ENCODE data around the gene LYRM9. TPM values are rescaled to one million over a fixed set of nuclear protein-coding genes. Genes with fewer than 3 reads are reported as not detected.

Gene LYRM9
- total and polyA plus RNA-seq, 2 of the 8 experiments (the other 6 are each of a cell fraction or from before 2014, with no cell fraction given) = 4.3 to 5.2 TPM

DNA sequence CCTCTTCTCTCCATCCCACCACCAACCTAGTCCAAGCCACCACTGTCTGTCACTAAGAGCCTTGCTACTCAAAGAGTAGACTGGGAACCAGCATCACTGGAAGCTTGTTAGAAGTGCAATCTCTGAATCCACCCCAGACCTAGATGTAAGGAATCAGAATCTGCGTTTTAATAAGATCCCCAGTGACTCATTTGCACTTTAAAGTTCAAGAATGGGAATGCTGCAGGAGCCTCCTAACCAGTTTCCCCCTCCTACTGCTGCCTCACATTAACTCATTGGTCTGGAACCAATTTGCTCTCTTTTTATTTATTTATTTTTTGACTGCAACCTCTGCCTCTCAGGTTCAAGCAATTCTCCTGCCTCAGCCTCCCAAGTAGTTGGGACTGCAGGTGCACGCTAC lies 19.8 kb upstream of the LYRM9 start:
- DNase-seq (ENCODE audit: low read depth in 1 of 2, low spot score in 2 of 2) = no peak
- H3K27me3 ChIP-seq (replicated peaks in 1 of 4; ENCODE audit: control insufficient read depth in 3 of 4, extremely low read depth in 1 of 4, insufficient read depth in 3 of 4, low read length in 3 of 4) = peaks cover 31 to 64% (median 59%) of the 10 kb centered on the region in 4 experiments

More for the DNA sequence above, 19.8 kb upstream of the LYRM9 start:
- no peak overlapping the region for H4K91ac ChIP-seq (replicated peaks; ENCODE audit: insufficient read length, low read length)
- H3K56ac ChIP-seq (replicated peaks; ENCODE audit: insufficient read length, low read depth, low read length) = no peak overlapping the region
- no peaks in the 10 kb centered on the region for H3K79me2 ChIP-seq (ENCODE audit: control insufficient read depth in 1 of 2, insufficient read depth in 2 of 2, low read length in 2 of 2)
- no peak overlapping the region for H3K4ac ChIP-seq (replicated peaks; ENCODE audit: insufficient read length, low read depth, low read length)
- no peak overlapping the region for H4K8ac ChIP-seq (ENCODE audit: extremely low read depth, insufficient read depth, low read length)
- peaks cover 1 to 11% (median 8%) of the 10 kb centered on the region in 4 experiments; a peak in 3 of 7 replicates for H3K4me1 ChIP-seq (replicated peaks in 1 of 4; ENCODE audit: control insufficient read depth in 3 of 4, insufficient read depth in 4 of 4, low read length in 3 of 4)
- CTCF ChIA-PET (ENCODE audit: partially characterized antibody) = interaction anchor here (3.1 kb wide), 1 partner anchor 19 kb away, joined by 11 read pairs; the partner anchor contains the start of gene LYRM9
- H2BK15ac ChIP-seq (ENCODE audit: low read length) = no peak overlapping the region
- H3K9ac ChIP-seq (replicated peaks in 1 of 4; ENCODE audit: extremely low read depth in 1 of 4, low read depth in 3 of 4, low read length in 3 of 4) = no peak overlapping the region; a peak in 1 of 7 replicates
- H3K18ac ChIP-seq (ENCODE audit: extremely low read depth, low read length) = no peak overlapping the region
- no peak overlapping the region for H3K27ac ChIP-seq (ENCODE audit: low read depth, low read length)
- H4K20me1 ChIP-seq (replicated peaks in 1 of 2; ENCODE audit: control insufficient read depth in 1 of 2, insufficient read depth in 2 of 2, low read length in 2 of 2) = peaks cover 2 to 3% of the 10 kb centered on the region in 2 experiments
- H2AFZ ChIP-seq (ENCODE audit: low read length) = no peak overlapping the region
- H3K4me3 ChIP-seq (ENCODE audit: extremely low read depth in 1 of 4, insufficient read depth in 2 of 4, low read depth in 3 of 4, low read length in 4 of 4) = no peak overlapping the region
- H4K5ac ChIP-seq (ENCODE audit: insufficient read length, low read depth, low read length) = no peak overlapping the region
- no peak overlapping the region for H2BK20ac ChIP-seq (ENCODE audit: low read length)
- H2BK120ac ChIP-seq (replicated peaks; ENCODE audit: low read depth, low read length) = no peak overlapping the region
- H3K14ac ChIP-seq (ENCODE audit: insufficient read length) = no peak overlapping the region
- no peak for TF ChIP-seq EZH2 (IDR thresholded peaks at IDR 0.05; ENCODE audit: low read depth, low read length, severe bottlenecking)
- no peak for TF ChIP-seq BRCA1 (IDR thresholded peaks at IDR 0.05; ENCODE audit: low read depth, low read length)
- TF ChIP-seq POLR2A (IDR thresholded peaks at IDR 0.05; ENCODE audit: control extremely low read depth in 1 of 2, low read depth in 2 of 2, low read length in 2 of 2) = no peak
- no peak for TF ChIP-seq KDM4A (IDR thresholded peaks at IDR 0.05; ENCODE audit: low read depth, low read length, severe bottlenecking)
- no peak for TF ChIP-seq TAF1 (IDR thresholded peaks at IDR 0.05; ENCODE audit: low read depth, low read length)
- TF ChIP-seq TAF7 (optimal IDR thresholded peaks at IDR 0.05; ENCODE audit: borderline replicate concordance, low read depth, low read length) = no peak
- no peak for TF ChIP-seq RFX5 (IDR thresholded peaks at IDR 0.05; ENCODE audit: borderline replicate concordance, low read depth, low read length)
- POLR2A ChIA-PET (ENCODE audit: partially characterized antibody) = interaction anchor here (0.9 kb wide), 1 partner anchor 11 kb away, joined by 3 read pairs; no protein-coding TSS in a partner anchor
- H2BK12ac ChIP-seq (ENCODE audit: low read depth, low read length) = no peak overlapping the region
- FAIRE-seq = no peak
- no peak overlapping the region for H2BK5ac ChIP-seq (ENCODE audit: low read depth, low read length)
- 53% methylated on average over 2 of the region's 2 CpGs; no CpG with 5 or more reads in 1 of the 2 experiments for WGBS, 2 experiments (ENCODE audit: extremely low coverage in 1 of 2, insufficient coverage in 1 of 2, insufficient read length in 1 of 2, insufficient replicate concordance in 2 of 2, low coverage in 1 of 2, low lambda C conversion rate in 2 of 2, missing lambda C conversion rate in 1 of 2)
- no peaks in the 10 kb centered on the region for H3K9me3 ChIP-seq (ENCODE audit: insufficient read depth in 2 of 2, low read depth in 1 of 2, low read length in 1 of 2)
- H3K79me1 ChIP-seq (ENCODE audit: low read depth, low read length) = no peaks in the 10 kb centered on the region
- H3K4me2 ChIP-seq (ENCODE audit: insufficient read depth in 1 of 2, low read depth in 2 of 2, low read length in 2 of 2) = no peak overlapping the region
- no peaks in the 10 kb centered on the region for H3K36me3 ChIP-seq (ENCODE audit: control insufficient read depth in 2 of 4, insufficient read depth in 4 of 4, low read length in 3 of 4)
- H2AK5ac ChIP-seq (ENCODE audit: low read depth, low read length) = no peak overlapping the region
- no peak overlapping the region for H3K23ac ChIP-seq (ENCODE audit: insufficient read length)
- H3K23me2 ChIP-seq (ENCODE audit: low read depth, low read length) = no peaks in the 10 kb centered on the region; the same call in 1 of the 2 replicates

Data from H1 (cell line).